Mesenchymal stem cell (in vitro differentiated cells and primary cell): ENCODE results near the gene TMED10.
A peak's percentile ranks its signal among the peaks of the same experiment; 100 is the strongest.
"Not testable (repeated sequence)": the region's sequence is repeated elsewhere in the genome, so short reads cannot be mapped to it uniquely, and the experiment has no call there.

ENCODE experiments used
- DNase-seq: peaks from one replicate; pipeline ENCODE4 v3.0.0-alpha.2; 2013
- H2AFZ ChIP-seq: one replicate; pipeline ENCODE4 v1.6.1; 2013; ENCODE audit warnings: low read depth, mild to moderate bottlenecking, control low read depth, inconsistent platforms, low read length, moderate library complexity
- H2AK5ac ChIP-seq: 2 replicates; pipeline ENCODE4 v1.6.1; 2013; ENCODE audit warnings: low read length, moderate library complexity, mild to moderate bottlenecking, inconsistent platforms; ENCODE audit not compliant: severe bottlenecking
- H2BK120ac ChIP-seq: one replicate; pipeline ENCODE4 v1.6.1; 2013; ENCODE audit warnings: low read depth, mild to moderate bottlenecking, inconsistent platforms, low read length, moderate library complexity
- H2BK12ac ChIP-seq, 2 experiments: one replicate each; pipeline ENCODE4 v1.6.1; 2013; ENCODE audit warnings: inconsistent platforms in 2 of 2, low read length in 2 of 2, mild to moderate bottlenecking in 2 of 2, moderate library complexity in 2 of 2, control low read depth in 1 of 2
- H2BK15ac ChIP-seq: one replicate; pipeline ENCODE4 v1.6.1; 2013; ENCODE audit warnings: mild to moderate bottlenecking, low read depth, inconsistent platforms; ENCODE audit not compliant: poor library complexity, severe bottlenecking
- H2BK5ac ChIP-seq: 2 replicates; pipeline ENCODE4 v1.6.1; 2013; ENCODE audit warnings: low read depth, mild to moderate bottlenecking, low read length, control low read depth, inconsistent platforms; ENCODE audit not compliant: poor library complexity, severe bottlenecking
- H3K14ac ChIP-seq, 2 experiments: one replicate each; pipeline ENCODE4 v1.6.1; 2013; ENCODE audit warnings: inconsistent platforms in 2 of 2, low read length in 2 of 2, control low read depth in 1 of 2, mild to moderate bottlenecking in 1 of 2, moderate library complexity in 1 of 2
- H3K18ac ChIP-seq, 2 experiments: one replicate each; pipeline ENCODE4 v1.6.1; 2013; ENCODE audit warnings: inconsistent platforms in 2 of 2, low read length in 2 of 2, control low read depth in 1 of 2, low read depth in 1 of 2, mild to moderate bottlenecking in 1 of 2
- H3K23ac ChIP-seq, 2 experiments: one replicate each; pipeline ENCODE4 v1.6.1; 2013; ENCODE audit warnings: inconsistent platforms in 2 of 2, low read length in 2 of 2, mild to moderate bottlenecking in 2 of 2, moderate library complexity in 2 of 2, control low read depth in 1 of 2
- H3K27ac ChIP-seq: 2 replicates; pipeline ENCODE4 v1.5.1; 2013; ENCODE audit warnings: mild to moderate bottlenecking, moderate library complexity, low read length, control low read depth, inconsistent platforms; ENCODE audit not compliant: poor library complexity, severe bottlenecking
- H3K27me3 ChIP-seq, 2 experiments: 2 replicates each; pipeline versions ENCODE4 v1.6.1 to v1.7.0; 2013; ENCODE audit warnings: low read length in 2 of 2, mild to moderate bottlenecking in 2 of 2, moderate library complexity in 2 of 2, control low read depth in 1 of 2, inconsistent platforms in 1 of 2; ENCODE audit not compliant: control insufficient read depth in 1 of 2, insufficient read depth in 1 of 2
- H3K36me3 ChIP-seq, 2 experiments: 2 replicates each; pipeline versions ENCODE4 v1.6.1 to v1.7.0; 2013; ENCODE audit warnings: low read length in 2 of 2, control low read depth in 1 of 2, inconsistent platforms in 1 of 2, low read depth in 1 of 2, mild to moderate bottlenecking in 1 of 2; ENCODE audit not compliant: insufficient read depth in 2 of 2, control insufficient read depth in 1 of 2
- H3K4ac ChIP-seq, 2 experiments: one replicate each; pipeline ENCODE4 v1.6.1; 2013; ENCODE audit warnings: inconsistent platforms in 2 of 2, low read length in 2 of 2, mild to moderate bottlenecking in 2 of 2, moderate library complexity in 2 of 2, control low read depth in 1 of 2, low read depth in 1 of 2
- H3K4me1 ChIP-seq: 2 replicates; pipeline ENCODE4 v1.6.1; 2013; ENCODE audit warnings: low read depth, low read length, control low read depth; ENCODE audit not compliant: control insufficient read depth, insufficient read depth
- H3K4me2 ChIP-seq: 2 replicates; pipeline ENCODE4 v1.6.1; 2013; ENCODE audit warnings: low read length, mild to moderate bottlenecking, inconsistent platforms; ENCODE audit not compliant: poor library complexity, severe bottlenecking
- H3K4me3 ChIP-seq, 2 experiments: 2 replicates each; pipeline versions ENCODE4 v1.5.1 to v1.7.0; 2013; ENCODE audit warnings: low read length in 2 of 2, mild to moderate bottlenecking in 2 of 2, control low read depth in 1 of 2, low read depth in 1 of 2; ENCODE audit not compliant: insufficient read depth in 1 of 2
- H3K79me1 ChIP-seq: replicated peaks from 2 replicates; pipeline ENCODE4 v1.6.1; 2013; ENCODE audit warnings: mild to moderate bottlenecking, control low read depth, low read length, inconsistent platforms; ENCODE audit not compliant: poor library complexity, severe bottlenecking
- H3K9ac ChIP-seq: 2 replicates; pipeline ENCODE4 v1.7.0; 2013; ENCODE audit warnings: mild to moderate bottlenecking, low read length, moderate library complexity
- H3K9me3 ChIP-seq: 2 replicates; pipeline ENCODE4 v1.7.0; 2013; ENCODE audit warnings: mild to moderate bottlenecking, low read length; ENCODE audit not compliant: control insufficient read depth
- H4K8ac ChIP-seq: one replicate; pipeline ENCODE4 v1.6.1; 2013; ENCODE audit warnings: inconsistent platforms, mild to moderate bottlenecking, low read length, moderate library complexity
- H4K91ac ChIP-seq: one replicate; pipeline ENCODE4 v1.6.1; 2013; ENCODE audit warnings: mild to moderate bottlenecking, low read length, inconsistent platforms
- WGBS: methylation state at CpG from one replicate; pipeline ENCODE4 v1.1.7; 2013; ENCODE audit warnings: mixed read lengths; 5-methylcytosine and 5-hydroxymethylcytosine counted together

Gene TMED10

DNA sequence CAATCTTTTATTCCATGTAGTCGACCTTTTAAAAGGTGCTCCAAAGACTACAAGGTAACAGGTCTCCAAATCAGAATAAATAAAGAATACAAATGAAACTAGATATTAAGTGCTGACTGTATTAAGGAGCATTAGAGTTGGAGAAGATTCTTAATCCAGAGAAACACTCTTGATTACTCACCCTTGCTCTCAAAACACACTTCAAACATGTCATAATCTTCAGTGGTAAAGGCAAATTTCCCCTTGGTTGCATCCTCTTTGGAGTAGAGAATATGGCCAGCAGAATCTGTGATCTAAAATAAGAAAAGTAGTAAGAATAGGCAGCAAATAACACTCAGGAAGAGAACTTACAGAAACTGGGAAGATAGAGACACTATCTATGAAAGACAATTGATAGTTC lies 24.6 kb downstream of the TMED10 start:
- H3K4me3 ChIP-seq, result no peak overlapping the region
- WGBS, result no CpG with 5 or more reads among the region's 1 CpG
- peaks cover 8 to 40% of the 10 kb centered on the region in 2 experiments for H3K36me3 ChIP-seq
- no peak overlapping the region for H2BK120ac ChIP-seq
- no peak overlapping the region for H3K23ac ChIP-seq
- H2AK5ac ChIP-seq, result no peak overlapping the region
- H2BK15ac ChIP-seq, result no peak overlapping the region
- no peak for DNase-seq
- no peak overlapping the region for H2AFZ ChIP-seq
- H3K27ac ChIP-seq, result no peak overlapping the region
- no peak overlapping the region for H2BK12ac ChIP-seq
- no peak overlapping the region for H3K4ac ChIP-seq
- no peak overlapping the region for H2BK5ac ChIP-seq
- peaks cover 8% of the 10 kb centered on the region for H3K79me1 ChIP-seq
- no peaks in the 10 kb centered on the region for H3K9me3 ChIP-seq
- no peak overlapping the region for H4K91ac ChIP-seq
- H3K27me3 ChIP-seq, result no peaks in the 10 kb centered on the region
- no peak overlapping the region for H3K14ac ChIP-seq
- no peaks in the 10 kb centered on the region for H3K4me1 ChIP-seq
- H4K8ac ChIP-seq, result no peak overlapping the region
- H3K9ac ChIP-seq, result no peak overlapping the region
- no peak overlapping the region for H3K4me2 ChIP-seq
- no peak overlapping the region for H3K18ac ChIP-seq

DNA sequence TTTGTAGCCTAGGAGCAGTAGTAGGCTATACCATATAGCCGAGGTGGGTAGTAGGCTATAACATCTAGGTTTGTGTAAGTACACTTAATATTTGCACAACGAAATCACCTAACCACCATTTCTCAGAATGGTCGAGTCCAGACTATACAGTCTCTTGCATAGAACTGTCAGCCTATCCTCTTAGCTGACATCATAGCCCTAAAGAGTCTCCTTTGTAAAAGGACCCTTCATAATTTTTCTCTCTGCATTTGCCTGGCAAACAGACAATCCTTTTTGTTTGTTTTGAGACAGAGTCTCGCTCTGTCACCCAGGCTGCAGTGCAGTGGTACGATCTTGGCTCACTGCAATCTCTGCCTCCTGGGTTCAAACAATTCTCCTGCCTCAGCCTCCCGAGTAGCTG lies 25.8 kb downstream of the TMED10 start:
- H3K14ac ChIP-seq, H3K9me3 ChIP-seq, H3K18ac ChIP-seq, H3K27me3 ChIP-seq, H3K4me2 ChIP-seq, H4K91ac ChIP-seq, H2BK120ac ChIP-seq, H3K4me1 ChIP-seq, DNase-seq, H2BK12ac ChIP-seq, H3K23ac ChIP-seq, H2BK15ac ChIP-seq, H4K8ac ChIP-seq, H2AK5ac ChIP-seq, H3K27ac ChIP-seq, H3K79me1 ChIP-seq, H2AFZ ChIP-seq, H2BK5ac ChIP-seq, H3K4me3 ChIP-seq, H3K9ac ChIP-seq, H3K4ac ChIP-seq: not testable (repeated sequence)
- peaks cover 8 to 50% of the 10 kb centered on the region in 2 experiments for H3K36me3 ChIP-seq
- WGBS, result 89% methylated on average over 5 of the region's 6 CpGs

DNA sequence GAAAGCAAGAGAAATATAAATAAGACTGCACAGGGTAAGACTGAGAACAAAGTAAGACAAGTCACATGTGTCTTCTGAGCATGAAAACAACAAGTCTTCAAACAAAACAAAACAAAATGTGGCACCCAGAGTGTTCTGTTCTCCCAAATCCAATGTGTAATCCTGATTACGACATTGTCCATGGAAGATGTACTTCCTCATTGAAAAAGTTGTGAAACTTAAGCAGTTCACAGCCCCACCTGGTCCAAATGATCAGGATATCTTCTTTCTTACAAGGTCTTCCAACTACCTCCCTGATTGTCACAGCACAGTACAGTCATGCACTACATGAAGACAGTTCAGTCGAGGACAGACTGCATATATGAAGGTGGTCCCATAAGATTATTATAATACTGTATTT lies 26.3 kb downstream of the TMED10 start:
- Histone ChIP-seq H3K4me1 (no peaks in the 10 kb centered on the region), H3K4me3 (no peak overlapping the region), H2AK5ac (no peak overlapping the region), H3K79me1 (peaks cover 7% of the 10 kb centered on the region), H3K27me3 (no peaks in the 10 kb centered on the region), H2AFZ (no peak overlapping the region), H3K9ac (no peak overlapping the region), H3K4me2 (no peak overlapping the region), H3K14ac (no peak overlapping the region), H4K8ac (no peak overlapping the region), H4K91ac (no peak overlapping the region), H3K36me3 (peaks cover 8 to 52% of the 10 kb centered on the region in 2 experiments), H3K18ac (no peak overlapping the region), H2BK5ac (no peak overlapping the region), H3K9me3 (no peaks in the 10 kb centered on the region), H3K23ac (no peak overlapping the region), H3K4ac (no peak overlapping the region), H2BK120ac (no peak overlapping the region), H2BK15ac (no peak overlapping the region), H3K27ac (no peak overlapping the region), H2BK12ac (no peak overlapping the region)
- peak; percentile 38 for DNase-seq
- 97% methylated on average over 1 of the region's 2 CpGs for WGBS

DNA sequence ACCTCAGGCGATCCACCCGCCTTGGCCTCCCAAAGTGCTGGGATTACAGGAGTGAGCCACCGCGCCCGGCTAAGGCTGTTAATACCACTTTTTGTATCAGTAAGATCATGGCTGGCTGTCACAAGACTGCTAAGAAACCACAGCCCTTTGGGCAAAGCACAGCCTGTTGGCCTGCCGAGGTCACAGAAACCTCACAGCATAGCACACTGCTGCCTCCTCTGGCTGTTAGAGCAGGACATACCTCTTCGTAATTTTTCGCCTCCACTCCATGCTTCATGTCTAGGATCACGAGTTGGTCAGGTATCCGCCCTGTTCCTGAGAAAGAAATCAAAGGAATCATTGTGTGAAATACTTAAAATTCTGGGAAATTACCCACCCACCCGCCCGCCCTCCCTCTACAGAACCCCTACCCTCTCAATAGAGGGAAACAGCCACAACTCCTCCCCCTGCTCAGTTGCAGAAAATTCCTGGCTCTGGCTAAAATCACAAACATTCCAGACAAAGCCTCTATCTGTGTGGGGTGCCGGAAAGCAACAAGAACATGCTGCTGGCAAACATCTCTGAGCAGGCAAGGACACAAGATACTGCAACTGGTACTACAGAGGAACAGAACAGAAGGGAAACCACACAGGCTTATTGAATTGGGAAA lies 28.9 kb downstream of the TMED10 start:
- Histone ChIP-seq H3K9ac (peak overlapping the region; percentile 71), H3K4me1 (peaks cover 2% of the 10 kb centered on the region), H4K8ac (no peak overlapping the region), H2BK15ac (no peak overlapping the region), H3K9me3 (no peaks in the 10 kb centered on the region), H3K18ac (peak overlapping the region in 1 of 2 experiments; percentile 68), H2BK120ac (no peak overlapping the region), H2AK5ac (no peak overlapping the region), H3K36me3 (peaks cover 11 to 64% of the 10 kb centered on the region in 2 experiments), H3K4me3 (no peak overlapping the region), H3K27me3 (no peaks in the 10 kb centered on the region), H3K14ac (no peak overlapping the region), H2BK5ac (no peak overlapping the region), H3K4ac (no peak overlapping the region), H3K27ac (peak overlapping the region; percentile 63), H2BK12ac (no peak overlapping the region), H3K4me2 (no peak overlapping the region), H4K91ac (no peak overlapping the region), H2AFZ (no peak overlapping the region), H3K23ac (no peak overlapping the region), H3K79me1 (peaks cover 17% of the 10 kb centered on the region)
- WGBS, result 35% methylated on average over 9 of the region's 13 CpGs
- DNase-seq, result peak; percentile 96
